ENCODE measurements around the gene ZNF415.
"Not testable (repeated sequence)": the region's sequence is repeated elsewhere in the genome, so short reads cannot be mapped to it uniquely, and the experiment has no call there.

The ZNF415 gene

DNA sequence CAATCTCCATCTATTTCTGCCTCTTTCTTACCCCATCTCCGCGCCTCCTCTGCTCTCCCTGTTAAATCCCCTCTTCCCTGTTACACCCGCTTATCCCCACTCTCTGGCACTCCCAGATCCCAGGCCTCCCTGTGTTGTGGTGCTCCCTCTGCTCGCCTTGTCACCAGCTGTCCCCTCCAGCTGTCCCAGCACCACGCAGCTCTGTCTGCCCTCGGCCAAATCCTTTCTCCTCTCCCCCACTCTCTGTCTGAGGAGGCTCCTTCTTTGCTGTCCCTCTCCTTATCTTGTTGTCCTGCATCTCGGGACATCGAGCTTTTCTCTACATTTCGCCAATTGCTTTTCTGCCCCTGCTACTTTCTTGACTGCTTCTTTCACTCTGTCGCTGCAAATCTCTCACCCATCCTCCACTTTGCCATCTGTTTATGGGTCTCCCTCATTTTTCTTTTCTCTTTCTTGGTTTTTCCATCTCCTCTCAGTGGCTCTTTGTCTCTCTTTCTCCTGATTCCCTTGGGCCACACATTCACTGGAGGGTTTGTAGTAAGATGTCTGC lies 30.4 kb downstream of the ZNF415 start:
- no peak for DNase-seq

DNA sequence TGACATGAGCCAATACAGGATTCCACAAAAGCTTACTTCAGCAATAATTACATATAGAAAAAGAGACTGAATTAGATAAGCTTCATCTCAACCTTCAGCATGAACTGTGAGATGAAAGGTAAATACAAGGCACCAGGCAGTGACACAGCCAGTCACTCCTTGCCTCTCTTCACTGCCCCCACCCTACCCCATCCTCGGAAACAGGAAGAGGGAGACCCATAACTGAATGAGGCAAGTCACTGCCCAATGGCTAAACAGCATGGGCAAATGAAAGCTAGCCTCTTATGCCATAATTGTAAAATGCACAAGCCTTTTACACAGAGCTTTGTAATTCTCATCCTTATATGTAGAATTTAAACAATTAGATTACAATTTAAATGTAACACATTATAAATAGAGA lies 31.2 kb downstream of the ZNF415 start:
- DNase-seq = no peak

DNA sequence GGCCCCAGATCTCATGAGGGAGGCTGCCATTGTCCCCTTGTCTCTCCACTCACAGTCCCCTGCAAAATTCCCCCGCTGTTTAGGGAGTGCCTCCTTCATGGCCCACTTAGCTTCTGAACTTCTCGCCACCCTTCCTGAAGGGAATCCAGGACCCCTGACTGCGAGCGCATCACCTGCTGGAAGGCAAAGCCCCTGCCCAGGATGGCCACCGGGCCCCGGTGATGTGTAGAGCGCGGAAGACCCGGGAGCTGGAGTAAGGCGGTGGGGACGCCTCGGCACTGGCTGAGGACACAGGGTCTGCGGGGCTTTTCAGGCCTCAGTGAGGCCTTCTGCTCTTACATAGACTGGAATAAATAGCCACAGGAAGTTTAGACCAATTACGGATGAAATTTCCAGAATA lies 34.1 kb downstream of the ZNF415 start:
- DNase-seq = not testable (repeated sequence)

DNA sequence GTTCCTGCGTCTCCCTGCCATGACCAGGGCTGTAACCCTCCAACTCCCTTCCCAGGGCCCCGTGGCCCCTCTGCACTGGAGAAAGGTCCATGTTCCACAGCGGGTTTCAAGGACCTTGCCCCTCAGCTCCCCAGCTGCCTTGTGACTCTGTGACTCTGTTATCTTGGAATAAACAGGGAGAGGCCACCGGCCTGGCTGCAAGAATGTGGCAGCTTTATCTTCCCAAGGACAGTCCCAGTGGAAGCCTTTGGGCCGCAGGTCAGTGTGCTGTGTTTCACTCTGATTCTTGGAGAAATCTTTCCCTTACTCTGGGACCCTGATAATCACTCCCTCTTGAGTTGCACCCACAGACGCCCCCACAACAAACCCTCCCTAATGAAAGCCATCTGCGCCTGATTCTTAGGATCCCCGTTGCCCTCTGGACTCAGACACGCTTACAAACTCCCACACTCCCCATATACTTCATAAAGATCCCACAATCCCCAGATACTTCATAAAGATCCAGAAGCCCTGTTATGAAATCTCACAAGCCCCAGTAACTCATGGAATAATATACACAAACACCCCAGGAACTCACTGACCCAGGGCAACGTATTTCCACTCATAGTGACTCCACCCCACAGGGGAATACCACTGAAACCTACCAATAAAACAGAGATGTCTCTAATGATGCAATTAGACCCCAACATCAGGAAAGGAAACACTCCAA lies 35.6 kb downstream of the ZNF415 start:
- not testable (repeated sequence) for DNase-seq

DNA sequence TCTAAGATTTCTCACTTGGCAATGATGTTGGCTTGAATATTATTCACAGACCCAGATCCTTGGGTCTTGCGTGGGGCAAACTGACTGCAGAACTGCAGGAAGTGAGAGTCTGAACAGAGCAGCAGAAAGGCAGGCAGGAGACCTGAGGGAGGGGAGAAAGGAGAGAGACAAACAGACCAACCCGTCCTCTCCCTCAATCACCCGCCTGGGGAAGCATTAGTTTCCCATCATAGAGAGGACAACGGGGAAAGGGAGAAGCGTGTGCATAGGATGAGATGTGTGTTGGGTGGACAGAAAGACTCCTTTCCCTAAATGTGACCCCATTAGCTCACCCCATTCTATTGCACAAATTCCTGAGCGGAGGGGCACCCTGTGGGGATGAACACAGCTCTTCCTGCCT lies 36.1 kb downstream of the ZNF415 start:
- DNase-seq = not testable (repeated sequence)

DNA sequence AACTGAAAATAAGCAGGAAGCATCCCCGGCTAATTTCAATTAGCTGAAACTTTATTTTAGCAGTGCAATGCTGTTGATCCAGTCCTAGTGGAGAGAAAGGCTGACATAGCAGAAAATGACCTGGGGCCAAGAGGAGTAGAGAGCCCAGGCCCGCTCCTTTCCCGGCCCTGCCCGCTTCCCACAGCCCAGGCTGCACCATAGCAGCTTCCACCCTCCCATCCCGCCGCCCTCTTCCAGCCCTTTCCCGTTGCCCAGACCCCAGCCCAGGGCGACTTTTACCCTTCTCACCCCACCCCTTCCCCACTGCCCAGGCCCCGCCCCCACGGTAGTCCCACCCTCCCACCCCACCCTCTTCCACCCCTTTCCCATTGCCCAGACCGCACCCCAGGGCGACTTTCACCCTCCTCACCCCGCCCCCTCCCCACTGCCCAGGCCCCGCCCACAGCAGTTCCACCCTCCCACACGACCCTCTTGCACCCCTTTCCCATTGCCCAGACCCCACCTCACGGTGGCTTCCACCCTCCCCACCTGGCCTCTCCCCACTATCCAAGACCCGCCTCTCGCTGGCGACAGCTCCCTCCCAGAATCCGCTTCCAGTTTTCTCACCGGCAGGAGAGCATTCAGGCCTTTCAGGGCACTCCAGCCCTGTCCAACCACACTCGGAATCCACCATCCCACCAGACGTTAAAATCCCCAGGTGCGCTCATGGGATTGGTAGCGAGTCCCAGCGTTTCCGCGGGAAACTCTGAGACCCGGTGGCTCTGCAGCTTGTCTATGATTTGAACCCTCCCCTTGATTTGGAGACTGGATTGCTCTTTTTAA lies 37.7 kb downstream of the ZNF415 start:
- DNase-seq = no peak

DNA sequence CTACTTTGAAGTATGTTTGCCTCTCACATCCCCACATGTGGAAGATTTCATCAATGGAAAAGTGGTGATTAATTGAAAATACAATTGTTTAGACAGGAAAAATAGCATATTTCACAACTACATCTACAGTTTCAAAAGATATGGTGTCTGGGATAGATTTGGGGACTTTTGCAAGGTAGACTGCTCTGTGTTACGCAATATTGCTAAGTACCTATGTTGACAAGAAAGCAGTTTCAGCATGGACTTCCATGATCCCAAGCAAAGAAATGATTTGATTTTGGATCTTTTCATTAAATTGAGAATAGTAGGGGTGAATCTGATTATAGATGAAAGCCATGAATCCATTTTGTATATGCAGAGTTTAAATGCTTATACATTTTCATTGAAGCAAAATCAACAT lies 40.0 kb downstream of the ZNF415 start:
- no peak for DNase-seq

DNA sequence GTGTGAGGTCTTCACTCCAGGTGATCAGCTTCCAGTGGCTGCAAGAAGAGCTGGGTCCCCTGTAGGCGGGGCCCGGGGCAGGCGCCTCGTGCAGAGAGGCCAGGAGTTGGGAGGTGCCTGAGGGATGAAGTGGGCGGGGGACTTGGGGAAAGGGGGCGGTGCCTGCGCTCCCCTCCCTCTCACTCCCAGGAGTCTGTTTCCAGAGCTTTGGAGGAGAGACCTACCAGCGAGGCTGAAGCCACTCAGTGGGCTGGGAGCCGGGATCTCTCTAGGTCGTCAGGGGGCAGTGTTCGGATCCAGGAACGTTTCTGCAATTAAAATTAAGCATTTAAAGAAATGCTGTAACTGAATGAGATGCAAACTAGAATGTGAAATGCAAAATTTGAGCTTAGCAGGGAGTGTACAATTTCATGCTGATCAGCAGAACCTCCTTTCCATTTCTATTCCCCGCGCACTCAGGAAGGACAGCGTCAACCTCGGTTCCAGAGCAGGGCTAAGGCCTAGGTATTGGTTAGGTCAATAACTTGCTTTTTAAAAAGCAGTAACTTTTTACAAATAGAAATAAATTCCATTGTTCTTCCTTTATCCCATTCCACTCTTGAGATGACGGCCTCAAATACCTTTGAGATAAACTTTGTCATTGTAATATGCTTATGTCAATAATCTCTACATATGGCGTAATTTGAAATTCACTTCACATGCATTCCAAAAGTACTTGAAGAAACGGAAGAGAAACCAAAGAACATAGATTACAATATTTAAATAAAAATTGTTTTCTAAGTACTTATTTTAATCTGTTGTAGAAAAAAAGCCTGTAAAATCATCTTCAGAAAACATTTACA lies 41.1 kb downstream of the ZNF415 start:
- no peak for DNase-seq

DNA sequence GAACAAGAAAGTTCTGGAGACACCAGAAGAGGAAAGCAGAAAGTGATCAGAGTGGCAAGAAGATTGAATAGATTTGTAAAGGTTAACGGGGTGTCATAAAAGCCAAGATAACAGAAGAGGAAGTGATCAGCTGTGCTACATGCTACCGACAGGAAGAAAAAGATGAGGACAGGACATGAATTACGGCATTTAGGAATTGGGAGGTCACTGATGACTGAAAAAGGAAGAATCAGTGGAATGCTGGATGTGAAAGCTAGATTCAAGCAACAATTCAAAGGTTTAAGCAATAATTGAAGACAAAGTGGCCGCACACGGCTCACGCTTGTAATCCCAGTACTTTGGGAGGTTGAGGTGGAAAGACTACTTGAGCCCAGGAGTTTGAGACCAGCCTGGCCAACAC lies 44.6 kb downstream of the ZNF415 start:
- no peak for DNase-seq

DNA sequence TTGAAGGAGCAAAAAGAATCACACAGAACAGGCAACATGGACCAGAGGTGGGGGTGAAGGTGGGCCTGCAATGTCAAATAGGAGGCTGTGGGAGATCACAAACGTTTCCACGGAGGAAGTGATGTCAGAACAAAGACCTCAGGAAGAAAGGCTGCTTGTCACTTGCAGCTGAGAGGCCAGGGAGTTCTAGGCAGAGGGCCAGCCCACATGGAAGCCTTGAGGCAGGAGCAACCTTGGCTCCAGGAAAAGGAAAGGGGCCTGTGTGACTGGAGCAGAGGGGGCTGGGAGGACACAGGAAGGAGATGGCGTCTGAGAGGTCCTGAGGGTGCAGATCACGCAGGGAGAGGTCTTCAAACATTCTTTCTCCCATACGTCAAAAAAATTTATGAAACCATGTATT lies 45.8 kb downstream of the ZNF415 start:
- no peak for DNase-seq

DNA sequence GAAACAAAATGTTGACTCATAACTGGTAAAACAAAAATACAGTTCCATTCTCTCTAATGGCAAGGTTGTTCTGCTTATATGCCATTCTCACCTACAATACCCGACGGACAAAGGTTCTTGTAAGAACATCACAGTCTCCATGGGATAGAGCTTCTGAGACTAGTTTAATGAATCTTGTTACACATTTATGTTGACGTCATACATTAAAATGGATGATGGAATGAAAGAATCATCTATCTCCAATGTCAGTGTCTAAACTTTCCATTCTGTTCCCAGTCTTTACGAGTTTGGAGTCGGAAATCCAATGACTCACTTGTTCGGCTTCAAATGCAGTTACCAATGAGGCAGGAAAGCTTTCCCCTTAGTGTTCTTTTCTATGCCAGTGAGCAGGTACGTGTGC lies 47.2 kb downstream of the ZNF415 start:
- no peak for DNase-seq

DNA sequence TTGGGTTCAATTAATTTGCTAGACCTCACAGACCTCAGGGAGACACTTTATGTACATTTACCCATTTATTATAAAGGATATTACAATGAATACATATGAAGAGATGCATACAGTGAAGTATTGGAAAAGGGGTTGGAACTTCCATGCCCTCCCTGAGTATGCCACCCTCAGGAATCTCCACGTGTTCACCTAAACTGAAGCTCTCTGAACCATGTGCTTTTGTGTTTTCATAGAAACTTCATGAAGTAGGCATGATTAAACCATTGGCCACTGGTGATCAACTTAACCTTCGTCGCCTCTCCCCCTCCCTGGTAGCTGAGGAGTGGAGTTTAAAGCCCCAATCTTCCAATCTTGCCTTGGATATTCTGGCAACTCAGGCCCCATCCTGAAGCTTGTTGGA lies 49.8 kb downstream of the ZNF415 start:
- DNase-seq = no peak

DNA sequence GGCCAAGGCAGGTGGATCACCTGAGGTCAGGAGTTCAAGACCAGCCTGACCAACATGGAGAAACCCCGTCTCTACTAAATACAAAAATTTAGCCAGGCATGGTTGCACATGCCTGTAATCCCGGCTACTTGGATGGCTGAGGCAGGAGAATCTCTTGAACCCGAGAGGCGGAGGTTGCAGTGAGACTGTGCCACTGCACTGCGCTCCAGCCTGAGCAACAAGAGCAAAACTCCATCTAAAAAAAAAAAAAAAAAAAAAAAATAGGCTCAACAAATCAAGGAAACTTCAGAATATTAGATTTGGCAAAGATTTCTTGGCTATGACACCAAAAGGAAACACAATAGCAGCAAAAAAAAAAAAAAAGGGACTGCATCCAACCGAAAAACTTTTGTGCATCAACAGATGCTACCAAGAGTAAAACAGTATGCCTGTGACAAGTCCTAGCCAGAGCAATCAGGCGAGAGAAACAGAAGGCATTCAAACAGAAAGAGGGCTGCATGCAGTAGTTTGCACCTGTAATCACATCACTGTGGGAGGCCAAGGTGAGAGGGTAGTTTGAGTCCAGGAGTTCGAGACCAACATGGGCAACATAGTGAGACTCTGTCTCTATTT lies 53.3 kb downstream of the ZNF415 start:
- DNase-seq = no peak

DNA sequence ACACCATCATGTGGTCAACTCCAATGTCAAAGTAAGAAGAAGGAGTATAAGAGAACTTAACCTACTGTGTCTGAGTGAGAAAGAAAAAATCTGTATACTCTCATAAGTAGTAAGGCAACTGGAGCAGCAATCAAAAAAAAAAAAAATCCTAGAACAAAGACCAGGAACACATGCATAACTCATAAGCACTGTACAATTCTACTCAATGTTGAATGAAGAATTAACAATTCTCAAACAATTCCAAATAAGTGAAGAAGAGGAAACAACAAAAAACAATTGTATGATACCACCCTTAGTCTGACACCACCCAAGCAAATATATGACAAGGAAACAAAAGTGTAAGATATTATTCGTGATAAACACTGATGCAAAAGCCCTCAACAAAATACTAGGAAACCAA lies 54.0 kb downstream of the ZNF415 start:
- no peak for DNase-seq

DNA sequence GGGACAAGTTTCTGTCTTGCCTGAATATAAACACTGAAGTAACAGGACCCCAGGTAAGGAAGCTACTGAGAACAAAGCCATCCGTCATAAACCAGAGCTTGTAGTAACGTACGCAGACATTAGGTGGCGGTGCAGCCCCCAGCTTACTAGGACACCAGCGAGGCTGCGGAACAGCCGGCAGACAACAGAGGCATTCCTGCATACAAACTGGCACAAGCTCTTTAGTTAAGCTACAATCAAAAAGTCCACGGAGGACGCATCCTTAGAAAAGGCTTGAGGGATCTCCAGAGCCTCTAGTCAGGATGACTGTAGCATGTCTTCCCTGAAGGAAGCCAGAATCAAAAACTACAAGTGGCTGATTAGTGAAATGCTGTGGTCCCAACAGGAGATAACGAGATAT lies 55.7 kb downstream of the ZNF415 start:
- peak; percentile 42 for DNase-seq

DNA sequence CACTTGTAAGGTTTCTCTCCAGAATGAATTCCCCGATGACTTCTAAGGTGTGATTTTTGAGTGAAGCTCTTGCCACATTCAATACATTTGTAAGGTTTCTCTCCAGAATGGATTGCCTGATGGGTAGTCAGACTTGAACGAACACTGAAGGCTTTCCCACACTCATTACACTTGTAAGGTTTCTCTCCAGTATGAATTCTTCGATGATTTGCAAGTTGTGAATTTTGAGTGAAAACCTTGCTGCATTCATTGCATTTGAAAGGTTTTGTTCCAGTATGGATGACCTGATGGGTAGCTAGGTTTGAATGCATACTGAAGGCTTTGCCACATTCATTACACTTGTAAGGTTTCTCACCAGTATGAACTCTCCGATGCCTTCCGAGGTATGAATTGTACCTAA lies 63.9 kb downstream of the ZNF415 start:
- DNase-seq = no peak

DNA sequence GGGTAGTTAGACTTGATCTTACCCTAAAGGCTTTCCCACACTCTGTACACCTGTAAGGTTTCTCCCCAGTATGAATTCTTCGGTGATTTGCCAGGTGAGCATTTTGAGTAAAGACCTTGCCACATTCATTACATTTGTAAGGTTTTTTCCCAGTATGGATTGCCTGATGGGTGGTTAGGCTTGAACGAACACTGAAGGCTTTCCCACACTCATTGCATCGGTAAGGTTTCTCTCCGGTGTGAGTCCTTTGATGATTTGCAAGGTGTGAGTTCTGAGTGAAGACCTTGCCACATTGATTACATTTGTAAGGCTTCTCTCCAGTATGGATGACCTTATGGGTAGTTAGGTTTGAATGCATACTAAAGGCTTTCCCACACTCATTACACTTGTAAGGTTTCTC lies 64.5 kb downstream of the ZNF415 start:
- DNase-seq = no peak

DNA sequence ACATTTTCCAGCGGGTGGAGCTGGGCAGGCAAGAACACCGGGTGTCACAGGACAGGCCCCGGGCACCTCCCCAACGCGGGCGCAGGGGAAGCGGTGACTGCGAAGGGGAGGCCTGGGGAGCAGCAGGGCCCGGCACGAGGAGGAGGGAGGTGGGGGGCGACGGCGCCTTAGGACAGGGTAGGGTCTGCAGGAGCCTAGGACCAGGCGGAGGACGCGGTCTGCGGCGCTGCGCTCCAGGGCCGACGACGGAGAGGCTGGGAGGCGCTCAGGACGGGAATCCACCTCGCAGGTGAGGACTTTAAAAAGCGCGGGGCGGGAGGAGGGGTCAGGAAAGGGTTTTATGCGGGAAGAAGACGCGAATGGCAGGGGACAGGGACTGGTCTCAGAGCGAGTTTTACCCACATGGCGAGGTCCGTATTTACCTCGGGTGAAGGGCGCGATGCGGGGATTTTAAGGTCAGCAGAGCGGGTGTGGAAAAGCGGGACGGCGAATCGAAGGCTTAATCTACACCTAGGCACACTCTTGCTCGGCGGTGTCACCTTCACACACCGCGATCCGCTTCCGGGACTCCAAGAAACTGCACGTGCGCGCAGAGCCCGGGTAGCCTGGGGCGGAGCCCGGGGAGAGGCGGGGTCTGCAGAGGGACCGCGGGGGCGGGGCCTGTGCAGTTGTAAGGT lies 74.7 kb downstream of the ZNF415 start:
- peak; percentile 13 for DNase-seq

All from NCI-H1092 treated with DMSO at 0.1 percent for 48 hours (cell line).